SK-N-SH treated with all-trans-retinoic acid at 6 μM for 48 hours (cell line): ENCODE measurements around the gene PKP4.

ENCODE experiments used
- ATAC-seq: fragments of 200-7000 bp; cut with Tn5 transposase; 3 replicates; pipeline ENCODE4 v1.9.1; 2020; ENCODE audit warnings: mild to moderate bottlenecking, moderate library complexity
- ARNTL ChIP-seq: fragments of 450-650 bp; formaldehyde crosslinking; IDR thresholded peaks from 2 replicates; pipeline ENCODE4 v1.5.0; 2020; ENCODE audit warnings: low read depth, mild to moderate bottlenecking, moderate library complexity, borderline replicate concordance
- BACH2 ChIP-seq: fragments of 250-450 bp; sonication (Bioruptor Pico); IDR thresholded peaks from 2 replicates; pipeline ENCODE4 v1.9.0; 2021; ENCODE audit warnings: mild to moderate bottlenecking, borderline replicate concordance
- CSDC2 ChIP-seq: fragments of 250-450 bp; sonication (Bioruptor Pico); IDR thresholded peaks from 2 replicates; pipeline ENCODE4 v1.5.0; 2020; ENCODE audit warnings: mild to moderate bottlenecking, moderate library complexity
- ESRRG ChIP-seq: fragments of 250-450 bp; sonication (Bioruptor Pico); IDR thresholded peaks from 2 replicates; pipeline ENCODE4 v1.6.1; 2021; ENCODE audit warnings: mild to moderate bottlenecking
- GLIS3 ChIP-seq: fragments of 250-450 bp; sonication (Bioruptor Pico); IDR thresholded peaks from 2 replicates; pipeline ENCODE4 v1.5.0; 2020; ENCODE audit warnings: mild to moderate bottlenecking, moderate library complexity
- ISL1 ChIP-seq: fragments of 250-450 bp; sonication (Bioruptor Pico); IDR thresholded peaks from 2 replicates; pipeline ENCODE4 v2.1.2; 2022; ENCODE audit warnings: mild to moderate bottlenecking, moderate library complexity
- OSR1 ChIP-seq: fragments of 250-450 bp; sonication (Bioruptor Pico); IDR thresholded peaks from 2 replicates; pipeline ENCODE4 v1.8.0; 2022; ENCODE audit warnings: moderate library complexity, mild to moderate bottlenecking, inconsistent platforms
- PPARA ChIP-seq: fragments of 250-450 bp; sonication (Bioruptor Pico); IDR thresholded peaks from 2 replicates; pipeline ENCODE4 v1.5.0; 2020; ENCODE audit warnings: mild to moderate bottlenecking, borderline replicate concordance
- RARB ChIP-seq: fragments of 250-450 bp; sonication (Bioruptor Pico); IDR thresholded peaks from 2 replicates; pipeline ENCODE4 v1.8.0; 2021; ENCODE audit warnings: mild to moderate bottlenecking, moderate library complexity
- SNAI2 ChIP-seq: fragments of 250-450 bp; sonication (Bioruptor Pico); IDR thresholded peaks from 2 replicates; pipeline ENCODE4 v1.5.0; 2020; ENCODE audit warnings: mild to moderate bottlenecking, moderate library complexity
- TCF4 ChIP-seq: fragments of 250-450 bp; sonication (Bioruptor Pico); IDR thresholded peaks from 2 replicates; pipeline ENCODE4 v1.8.0; 2021; ENCODE audit warnings: mild to moderate bottlenecking, moderate library complexity, borderline replicate concordance
- TOX ChIP-seq: fragments of 250-450 bp; sonication (Bioruptor Pico); IDR thresholded peaks from 2 replicates; pipeline ENCODE4 v1.8.0; 2021; ENCODE audit warnings: mild to moderate bottlenecking, moderate library complexity, borderline replicate concordance
- ZC3H10 ChIP-seq: fragments of 250-450 bp; sonication (Bioruptor Pico); IDR thresholded peaks from 2 replicates; pipeline ENCODE4 v1.5.1; 2021; ENCODE audit warnings: mild to moderate bottlenecking, moderate library complexity
- ZFP3 ChIP-seq: fragments of 250-450 bp; sonication (Bioruptor Pico); IDR thresholded peaks from 2 replicates; pipeline ENCODE4 v1.5.0; 2020; ENCODE audit warnings: mild to moderate bottlenecking, moderate library complexity
- ZFP30 ChIP-seq: fragments of 450-650 bp; formaldehyde crosslinking; IDR thresholded peaks from 2 replicates; pipeline ENCODE4 v1.5.0; 2022; ENCODE audit warnings: mild to moderate bottlenecking, moderate library complexity
- ZNF565 ChIP-seq: fragments of 450-650 bp; formaldehyde crosslinking; conservative IDR thresholded peaks from 2 replicates; pipeline ENCODE4 v1.5.0; 2020; ENCODE audit warnings: low read depth, mild to moderate bottlenecking, moderate library complexity
- ZNF70 ChIP-seq: fragments of 450-650 bp; formaldehyde crosslinking; IDR thresholded peaks from 2 replicates; pipeline ENCODE4 v1.5.0; 2020; ENCODE audit warnings: mild to moderate bottlenecking, moderate library complexity
- ZNF8 ChIP-seq: fragments of 450-650 bp; formaldehyde crosslinking; IDR thresholded peaks from 2 replicates; pipeline ENCODE4 v1.5.0; 2020; ENCODE audit warnings: mild to moderate bottlenecking, moderate library complexity
- TF ChIP-seq, protein P1 (sequence below): fragments of 250-450 bp; sonication (Bioruptor Pico); IDR thresholded peaks from 2 replicates; pipeline ENCODE4 v1.5.1; 2020; ENCODE audit warnings: low read depth, mild to moderate bottlenecking, moderate library complexity
- TF ChIP-seq, protein P2 (sequence below): fragments of 250-450 bp; sonication (Bioruptor Pico); IDR thresholded peaks from 2 replicates; pipeline ENCODE4 v1.5.1; 2021; ENCODE audit warnings: mild to moderate bottlenecking, moderate library complexity
- TF ChIP-seq, protein P3 (sequence below): fragments of 250-450 bp; sonication (Bioruptor Pico); IDR thresholded peaks from 2 replicates; pipeline ENCODE4 v1.8.0; 2020; ENCODE audit warnings: mild to moderate bottlenecking, moderate library complexity, borderline replicate concordance
- TF ChIP-seq, protein P4 (sequence below): fragments of 250-450 bp; sonication (Bioruptor Pico); IDR thresholded peaks from 2 replicates; pipeline ENCODE4 v1.5.0; 2020; ENCODE audit warnings: mild to moderate bottlenecking, moderate library complexity
- TF ChIP-seq, protein P5 (sequence below): fragments of 250-450 bp; sonication (Bioruptor Pico); IDR thresholded peaks from 2 replicates; pipeline ENCODE4 v1.8.0; 2021; ENCODE audit warnings: low read depth, mild to moderate bottlenecking, moderate library complexity, borderline replicate concordance

Gene PKP4

DNA sequence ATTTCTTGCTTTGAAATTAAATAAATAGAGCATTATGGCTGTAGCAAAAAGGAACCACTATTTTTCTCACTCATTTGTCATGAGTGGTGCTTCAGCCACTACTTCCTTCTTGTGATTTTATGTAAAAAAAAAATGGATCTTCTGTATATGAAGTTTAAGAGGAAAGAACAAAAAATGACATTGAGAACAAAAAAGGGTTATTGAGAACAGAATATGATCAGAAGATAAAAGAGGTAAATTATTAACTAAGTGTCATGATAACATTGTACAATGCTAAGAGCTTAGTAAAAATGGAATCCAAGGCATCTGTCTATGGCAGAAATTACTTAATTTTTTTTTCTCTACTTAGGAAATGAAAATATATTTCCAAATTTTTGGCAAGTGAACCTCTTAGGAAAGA is 103.5 kb downstream of the PKP4 start:
- TF ChIP-seq ZNF565 (CRISPR knock-in tag) (no peak), RARB (CRISPR knock-in tag) (no peak), ZNF70 (no peak), ISL1 (no peak), ZNF8 (CRISPR knock-in tag) (no peak), CSDC2 (no peak), BACH2 (CRISPR knock-in tag) (no peak)
- TF ChIP-seq, protein P1, sequence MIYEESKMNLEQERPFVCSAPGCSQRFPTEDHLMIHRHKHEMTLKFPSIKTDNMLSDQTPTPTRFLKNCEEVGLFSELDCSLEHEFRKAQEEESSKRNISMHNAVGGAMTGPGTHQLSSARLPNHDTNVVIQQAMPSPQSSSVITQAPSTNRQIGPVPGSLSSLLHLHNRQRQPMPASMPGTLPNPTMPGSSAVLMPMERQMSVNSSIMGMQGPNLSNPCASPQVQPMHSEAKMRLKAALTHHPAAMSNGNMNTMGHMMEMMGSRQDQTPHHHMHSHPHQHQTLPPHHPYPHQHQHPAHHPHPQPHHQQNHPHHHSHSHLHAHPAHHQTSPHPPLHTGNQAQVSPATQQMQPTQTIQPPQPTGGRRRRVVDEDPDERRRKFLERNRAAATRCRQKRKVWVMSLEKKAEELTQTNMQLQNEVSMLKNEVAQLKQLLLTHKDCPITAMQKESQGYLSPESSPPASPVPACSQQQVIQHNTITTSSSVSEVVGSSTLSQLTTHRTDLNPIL (CRISPR knock-in tag), result no peak

DNA sequence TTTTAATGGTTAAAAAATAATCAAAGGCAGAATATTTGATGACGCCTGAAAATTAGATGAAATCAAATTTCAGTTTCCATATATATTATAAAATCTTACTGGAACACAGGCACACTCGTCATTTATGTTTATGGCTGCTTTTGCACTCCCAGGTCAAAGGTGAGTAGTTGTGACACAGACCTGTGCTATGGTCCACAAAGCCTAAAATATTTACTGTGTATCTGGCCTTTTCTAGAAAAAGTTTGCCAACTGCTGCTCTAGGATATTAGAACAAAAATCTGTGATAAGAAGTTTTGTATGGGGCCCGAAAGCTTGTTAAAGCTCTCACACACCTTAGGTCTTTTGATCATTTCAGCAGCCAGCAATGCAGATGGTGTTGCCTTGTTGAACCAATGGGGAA is 104.3 kb downstream of the PKP4 start:
- no peak for ATAC-seq
- TF ChIP-seq BACH2 (CRISPR knock-in tag), result no peak
- no peak for TF ChIP-seq ZFP3 (CRISPR knock-in tag)
- TF ChIP-seq OSR1 (CRISPR knock-in tag), result no peak
- no peak for TF ChIP-seq ZNF8 (CRISPR knock-in tag)
- TF ChIP-seq, protein P1 (CRISPR knock-in tag), result no peak
- no peak for TF ChIP-seq ARNTL (CRISPR knock-in tag)
- no peak for TF ChIP-seq ZC3H10
- TF ChIP-seq, protein P2, sequence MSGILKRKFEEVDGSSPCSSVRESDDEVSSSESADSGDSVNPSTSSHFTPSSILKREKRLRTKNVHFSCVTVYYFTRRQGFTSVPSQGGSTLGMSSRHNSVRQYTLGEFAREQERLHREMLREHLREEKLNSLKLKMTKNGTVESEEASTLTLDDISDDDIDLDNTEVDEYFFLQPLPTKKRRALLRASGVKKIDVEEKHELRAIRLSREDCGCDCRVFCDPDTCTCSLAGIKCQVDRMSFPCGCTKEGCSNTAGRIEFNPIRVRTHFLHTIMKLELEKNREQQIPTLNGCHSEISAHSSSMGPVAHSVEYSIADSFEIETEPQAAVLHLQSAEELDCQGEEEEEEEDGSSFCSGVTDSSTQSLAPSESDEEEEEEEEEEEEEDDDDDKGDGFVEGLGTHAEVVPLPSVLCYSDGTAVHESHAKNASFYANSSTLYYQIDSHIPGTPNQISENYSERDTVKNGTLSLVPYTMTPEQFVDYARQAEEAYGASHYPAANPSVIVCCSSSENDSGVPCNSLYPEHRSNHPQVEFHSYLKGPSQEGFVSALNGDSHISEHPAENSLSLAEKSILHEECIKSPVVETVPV (CRISPR knock-in tag), result no peak
- TF ChIP-seq ISL1, result no peak
- TF ChIP-seq, protein P3, sequence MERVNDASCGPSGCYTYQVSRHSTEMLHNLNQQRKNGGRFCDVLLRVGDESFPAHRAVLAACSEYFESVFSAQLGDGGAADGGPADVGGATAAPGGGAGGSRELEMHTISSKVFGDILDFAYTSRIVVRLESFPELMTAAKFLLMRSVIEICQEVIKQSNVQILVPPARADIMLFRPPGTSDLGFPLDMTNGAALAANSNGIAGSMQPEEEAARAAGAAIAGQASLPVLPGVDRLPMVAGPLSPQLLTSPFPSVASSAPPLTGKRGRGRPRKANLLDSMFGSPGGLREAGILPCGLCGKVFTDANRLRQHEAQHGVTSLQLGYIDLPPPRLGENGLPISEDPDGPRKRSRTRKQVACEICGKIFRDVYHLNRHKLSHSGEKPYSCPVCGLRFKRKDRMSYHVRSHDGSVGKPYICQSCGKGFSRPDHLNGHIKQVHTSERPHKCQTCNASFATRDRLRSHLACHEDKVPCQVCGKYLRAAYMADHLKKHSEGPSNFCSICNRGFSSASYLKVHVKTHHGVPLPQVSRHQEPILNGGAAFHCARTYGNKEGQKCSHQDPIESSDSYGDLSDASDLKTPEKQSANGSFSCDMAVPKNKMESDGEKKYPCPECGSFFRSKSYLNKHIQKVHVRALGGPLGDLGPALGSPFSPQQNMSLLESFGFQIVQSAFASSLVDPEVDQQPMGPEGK (CRISPR knock-in tag), result no peak
- TF ChIP-seq, protein P4, sequence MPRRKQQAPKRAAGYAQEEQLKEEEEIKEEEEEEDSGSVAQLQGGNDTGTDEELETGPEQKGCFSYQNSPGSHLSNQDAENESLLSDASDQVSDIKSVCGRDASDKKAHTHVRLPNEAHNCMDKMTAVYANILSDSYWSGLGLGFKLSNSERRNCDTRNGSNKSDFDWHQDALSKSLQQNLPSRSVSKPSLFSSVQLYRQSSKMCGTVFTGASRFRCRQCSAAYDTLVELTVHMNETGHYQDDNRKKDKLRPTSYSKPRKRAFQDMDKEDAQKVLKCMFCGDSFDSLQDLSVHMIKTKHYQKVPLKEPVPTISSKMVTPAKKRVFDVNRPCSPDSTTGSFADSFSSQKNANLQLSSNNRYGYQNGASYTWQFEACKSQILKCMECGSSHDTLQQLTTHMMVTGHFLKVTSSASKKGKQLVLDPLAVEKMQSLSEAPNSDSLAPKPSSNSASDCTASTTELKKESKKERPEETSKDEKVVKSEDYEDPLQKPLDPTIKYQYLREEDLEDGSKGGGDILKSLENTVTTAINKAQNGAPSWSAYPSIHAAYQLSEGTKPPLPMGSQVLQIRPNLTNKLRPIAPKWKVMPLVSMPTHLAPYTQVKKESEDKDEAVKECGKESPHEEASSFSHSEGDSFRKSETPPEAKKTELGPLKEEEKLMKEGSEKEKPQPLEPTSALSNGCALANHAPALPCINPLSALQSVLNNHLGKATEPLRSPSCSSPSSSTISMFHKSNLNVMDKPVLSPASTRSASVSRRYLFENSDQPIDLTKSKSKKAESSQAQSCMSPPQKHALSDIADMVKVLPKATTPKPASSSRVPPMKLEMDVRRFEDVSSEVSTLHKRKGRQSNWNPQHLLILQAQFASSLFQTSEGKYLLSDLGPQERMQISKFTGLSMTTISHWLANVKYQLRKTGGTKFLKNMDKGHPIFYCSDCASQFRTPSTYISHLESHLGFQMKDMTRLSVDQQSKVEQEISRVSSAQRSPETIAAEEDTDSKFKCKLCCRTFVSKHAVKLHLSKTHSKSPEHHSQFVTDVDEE (CRISPR knock-in tag), result no peak
- no peak for TF ChIP-seq PPARA (CRISPR knock-in tag)
- no peak for TF ChIP-seq GLIS3 (CRISPR knock-in tag)
- no peak for TF ChIP-seq ESRRG
- TF ChIP-seq SNAI2 (CRISPR knock-in tag), result no peak
- TF ChIP-seq ZFP30 (CRISPR knock-in tag), result no peak
- TF ChIP-seq, all 23 proteins: peak for 0

More for the DNA sequence above, 103.5 kb downstream of the PKP4 start:
- ATAC-seq, result no peak

DNA sequence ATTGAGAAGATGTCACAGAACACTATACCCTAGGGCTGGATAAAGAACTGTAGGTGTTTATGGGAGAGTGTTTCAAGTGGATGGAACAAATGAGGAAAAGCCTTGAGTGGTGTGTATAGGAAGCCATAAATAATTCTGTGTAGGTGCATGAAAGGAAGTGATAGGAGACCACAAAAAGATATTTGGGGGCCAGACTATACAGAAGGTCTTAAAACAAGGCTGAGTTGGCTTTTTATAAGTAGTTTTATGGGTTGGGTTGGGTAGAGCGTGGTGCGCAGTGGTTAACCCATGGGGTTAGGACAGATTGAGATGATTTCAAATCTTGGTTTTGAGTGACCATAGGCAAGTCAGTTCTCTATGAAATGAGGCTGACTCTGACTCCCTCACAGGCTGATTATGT is 110.5 kb downstream of the PKP4 start:
- ATAC-seq, result no peak
- TF ChIP-seq, protein P1 (CRISPR knock-in tag), result no peak
- TF ChIP-seq TCF4 (CRISPR knock-in tag) (no peak), ISL1 (no peak), ZFP3 (CRISPR knock-in tag) (no peak), ZNF565 (CRISPR knock-in tag) (no peak), ESRRG (no peak), ARNTL (CRISPR knock-in tag) (no peak), PPARA (CRISPR knock-in tag) (no peak), OSR1 (CRISPR knock-in tag) (no peak), ZC3H10 (no peak), CSDC2 (no peak), GLIS3 (CRISPR knock-in tag) (no peak), TOX (CRISPR knock-in tag) (no peak), BACH2 (CRISPR knock-in tag) (no peak)
- TF ChIP-seq, protein P2 (CRISPR knock-in tag), result no peak
- TF ChIP-seq, protein P5, sequence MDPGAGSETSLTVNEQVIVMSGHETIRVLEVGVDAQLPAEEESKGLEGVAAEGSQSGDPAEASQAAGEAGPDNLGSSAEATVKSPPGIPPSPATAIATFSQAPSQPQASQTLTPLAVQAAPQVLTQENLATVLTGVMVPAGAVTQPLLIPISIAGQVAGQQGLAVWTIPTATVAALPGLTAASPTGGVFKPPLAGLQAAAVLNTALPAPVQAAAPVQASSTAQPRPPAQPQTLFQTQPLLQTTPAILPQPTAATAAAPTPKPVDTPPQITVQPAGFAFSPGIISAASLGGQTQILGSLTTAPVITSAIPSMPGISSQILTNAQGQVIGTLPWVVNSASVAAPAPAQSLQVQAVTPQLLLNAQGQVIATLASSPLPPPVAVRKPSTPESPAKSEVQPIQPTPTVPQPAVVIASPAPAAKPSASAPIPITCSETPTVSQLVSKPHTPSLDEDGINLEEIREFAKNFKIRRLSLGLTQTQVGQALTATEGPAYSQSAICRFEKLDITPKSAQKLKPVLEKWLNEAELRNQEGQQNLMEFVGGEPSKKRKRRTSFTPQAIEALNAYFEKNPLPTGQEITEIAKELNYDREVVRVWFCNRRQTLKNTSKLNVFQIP (CRISPR knock-in tag), result no peak
- TF ChIP-seq, all 23 proteins: peak for 0
